Measurements from ENCODE around the gene SLC36A3.
"Not testable (repeated sequence)": the region's sequence is repeated elsewhere in the genome, so short reads cannot be mapped to it uniquely, and the experiment has no call there.

The SLC36A3 gene

DNA sequence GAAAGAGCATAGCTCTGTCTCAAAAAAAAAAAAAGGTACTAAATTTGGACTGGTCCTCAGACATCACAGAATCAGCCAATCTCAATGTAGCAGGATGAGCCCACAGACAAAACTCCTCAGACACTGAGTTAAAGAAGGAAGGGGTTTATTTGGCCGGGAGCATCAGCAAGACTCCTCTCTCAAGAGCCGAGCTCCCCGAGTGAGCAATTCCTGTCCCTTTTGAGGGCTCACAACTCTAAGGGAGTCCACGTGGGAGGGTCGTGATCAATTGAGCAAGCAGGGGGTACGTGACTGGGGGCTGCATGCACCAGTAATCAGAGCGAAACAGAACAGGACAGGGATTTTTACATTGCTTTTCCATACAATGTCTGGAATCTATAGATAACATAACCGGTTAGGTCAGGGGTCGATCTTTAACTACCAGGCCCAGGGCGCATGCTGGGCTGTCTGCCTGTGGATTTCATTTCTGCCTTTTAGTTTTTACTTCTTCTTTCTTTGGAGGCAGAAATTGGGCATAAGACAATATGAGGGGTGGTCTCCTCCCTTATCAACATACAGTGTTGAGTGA lies 63.2 kb downstream of the SLC36A3 start:
- not testable (repeated sequence) for DNase-seq (ENCODE audit: low read depth in 1 of 2, low spot score in 1 of 2)

DNA sequence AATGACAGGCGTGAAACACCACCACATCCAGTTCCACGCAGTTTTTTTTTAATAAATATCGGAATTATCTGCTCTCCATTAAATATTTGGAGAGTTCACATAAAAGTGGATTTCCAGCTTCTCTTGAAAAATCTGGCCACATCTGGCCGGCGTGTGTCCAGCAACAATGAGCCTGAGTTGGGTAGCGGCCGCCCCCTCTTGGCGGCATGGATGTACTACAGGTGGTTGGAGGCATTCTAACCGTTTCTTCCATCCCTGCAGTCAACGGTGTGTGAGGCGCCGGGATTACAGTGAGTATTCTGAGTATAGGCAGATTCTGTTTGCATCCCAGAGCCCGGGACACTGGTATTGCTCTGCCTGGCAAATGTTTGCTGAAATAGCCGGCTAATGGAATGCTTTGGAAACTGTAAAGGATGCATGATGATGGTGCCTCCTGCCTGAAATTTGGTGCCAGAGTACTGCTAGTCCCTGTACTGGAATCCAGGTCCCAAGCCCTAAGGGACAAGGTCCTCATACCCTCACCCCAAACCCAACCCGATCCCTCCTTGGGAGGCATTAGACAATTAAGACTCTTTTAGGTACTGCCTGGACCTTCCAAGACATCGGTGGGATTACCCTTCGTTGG lies 64.2 kb downstream of the SLC36A3 start:
- peak in 1 of 2 donors; percentile 50 for DNase-seq (ENCODE audit: low read depth in 1 of 2, low spot score in 1 of 2)

DNA sequence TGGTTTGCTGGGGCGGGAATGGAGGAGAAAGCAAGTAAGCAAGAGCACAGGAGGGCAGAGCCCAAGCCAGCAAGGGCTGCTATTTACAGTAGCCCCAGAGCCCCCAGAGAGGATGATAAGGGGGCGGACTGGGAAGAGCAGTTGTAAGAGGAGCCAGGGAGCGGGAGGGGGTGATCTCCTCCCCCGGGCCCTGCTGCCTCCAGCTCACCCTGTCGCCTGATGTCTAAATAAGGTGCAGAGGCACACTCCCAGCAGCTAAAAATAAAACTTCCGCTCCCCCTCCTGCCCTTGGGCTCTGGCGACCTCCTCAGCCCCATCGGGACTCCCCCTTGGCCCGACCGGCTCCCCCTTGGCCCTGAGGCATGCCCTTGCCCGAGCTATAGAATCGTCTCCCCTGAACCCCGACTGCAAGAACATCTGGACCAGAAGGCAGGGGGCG lies 65.2 kb downstream of the SLC36A3 start:
- no peak for DNase-seq (ENCODE audit: low read depth in 1 of 2, low spot score in 1 of 2)

DNA sequence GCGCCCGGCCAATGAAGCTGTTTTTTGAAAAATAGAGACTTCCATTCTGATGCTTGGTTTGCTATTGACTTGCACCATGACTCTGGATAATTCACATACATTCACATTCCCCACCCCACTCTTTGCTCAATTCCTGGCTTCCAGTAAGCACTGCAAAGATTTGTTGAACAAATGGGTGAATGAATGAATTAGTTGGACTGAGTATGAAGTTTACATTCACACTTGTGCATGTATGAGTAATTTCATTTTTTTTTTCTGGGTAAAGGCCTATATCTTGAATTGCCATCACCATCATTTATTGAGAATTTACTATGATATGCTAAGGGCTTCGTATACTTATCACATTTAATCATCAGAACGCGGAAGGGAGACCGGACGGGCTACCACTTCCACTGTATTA lies 65.9 kb downstream of the SLC36A3 start:
- DNase-seq (ENCODE audit: low read depth in 1 of 2, low spot score in 1 of 2), result no peak

DNA sequence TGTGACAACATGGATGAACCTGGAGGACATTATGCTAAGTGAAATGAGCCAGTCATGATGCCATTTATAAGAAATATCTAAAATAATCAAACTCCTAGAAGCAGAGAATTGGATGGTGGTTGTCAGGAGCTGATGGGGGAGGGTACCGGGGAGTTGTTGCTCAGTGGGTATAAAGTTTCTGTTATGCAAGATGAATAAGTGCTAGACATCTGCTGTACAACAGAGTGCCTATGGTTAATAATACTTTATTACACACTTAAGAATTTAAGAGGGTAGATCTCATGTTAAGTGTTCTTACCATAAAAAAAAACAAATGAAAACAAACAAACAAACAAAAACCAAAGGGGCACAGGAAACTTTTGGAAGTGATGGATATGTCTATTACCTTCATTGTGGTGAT lies 66.7 kb downstream of the SLC36A3 start:
- DNase-seq (ENCODE audit: low read depth in 1 of 2, low spot score in 1 of 2), result no peak

DNA sequence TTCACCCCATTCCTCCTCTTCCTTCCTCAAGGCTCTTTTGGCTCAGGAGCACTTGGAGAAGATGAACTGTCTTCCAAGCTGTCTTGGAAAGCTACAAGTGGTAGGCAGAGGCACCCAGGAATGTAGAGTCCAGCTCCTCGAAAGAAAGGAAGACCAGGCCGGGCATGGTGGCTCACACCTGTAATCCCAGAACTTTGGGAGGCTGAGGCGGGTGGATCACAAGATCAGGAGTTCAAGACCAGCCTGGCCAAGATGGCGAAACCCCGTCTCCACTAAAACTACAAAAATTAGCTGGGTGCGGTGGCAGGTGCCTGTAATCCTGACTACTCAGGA lies 68.4 kb downstream of the SLC36A3 start:
- DNase-seq (ENCODE audit: low read depth in 1 of 2, low spot score in 1 of 2), result not testable (repeated sequence)

DNA sequence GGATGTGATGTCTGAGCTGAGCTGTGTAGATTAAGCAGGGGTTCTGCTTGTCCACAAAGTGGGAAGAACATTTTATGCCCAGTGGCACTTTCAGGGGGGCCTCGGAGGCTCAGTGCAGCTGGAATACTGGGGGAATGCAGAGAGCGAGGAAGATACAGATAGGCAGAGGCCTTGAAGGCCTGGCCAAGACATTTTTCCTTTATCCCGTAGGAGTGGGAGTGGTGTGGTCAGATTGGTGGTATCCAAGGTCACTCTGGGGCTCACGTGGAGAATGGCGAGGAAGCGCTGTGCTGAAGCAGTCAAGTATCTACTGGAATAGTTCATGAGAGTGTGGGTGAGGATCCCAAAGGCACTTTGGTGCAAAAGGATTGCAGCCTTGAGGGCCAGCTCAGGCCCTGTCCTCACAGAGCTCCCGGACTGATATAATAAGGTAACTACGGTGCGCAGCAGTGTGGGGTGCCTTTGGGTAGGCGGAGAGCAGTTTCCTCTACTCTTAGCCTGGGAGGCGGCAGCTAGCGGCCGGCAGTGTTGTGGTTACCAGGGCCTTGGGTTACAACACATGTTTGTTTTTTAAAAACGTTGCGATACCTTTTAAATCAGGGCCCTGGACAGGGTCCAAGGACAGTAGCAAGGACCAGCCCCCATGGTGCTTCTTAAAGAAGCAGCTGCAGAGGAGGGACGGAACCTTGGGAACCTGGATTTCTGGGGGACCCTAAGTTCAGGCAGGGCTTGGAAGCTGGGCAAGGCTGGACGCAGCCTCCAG lies 68.9 kb downstream of the SLC36A3 start:
- no peak for DNase-seq (ENCODE audit: low read depth in 1 of 2, low spot score in 1 of 2)

DNA sequence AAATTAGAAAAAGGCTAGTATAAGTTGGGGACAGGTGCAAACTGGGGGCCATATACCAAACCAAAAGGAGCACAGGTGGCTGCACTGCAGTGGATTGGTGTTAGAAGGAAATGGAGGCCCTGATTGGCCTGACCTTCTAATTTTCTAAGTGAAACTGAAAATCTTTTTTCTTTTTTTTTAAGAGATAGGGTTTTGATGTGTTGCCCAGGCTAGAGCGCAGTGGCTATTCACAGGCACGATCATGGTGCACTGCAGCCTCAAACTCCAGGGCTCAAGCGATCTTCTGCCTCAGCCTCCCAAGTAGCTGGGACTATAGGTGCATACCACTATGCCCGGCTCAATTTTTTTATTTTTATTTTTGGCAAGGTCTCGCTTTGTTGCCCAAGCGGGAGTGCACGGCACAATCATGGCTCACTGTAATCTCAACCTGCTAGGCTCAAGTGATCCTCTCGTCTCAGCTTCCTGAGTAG lies 69.9 kb downstream of the SLC36A3 start:
- no peak for DNase-seq (ENCODE audit: low read depth in 1 of 2, low spot score in 1 of 2)

DNA sequence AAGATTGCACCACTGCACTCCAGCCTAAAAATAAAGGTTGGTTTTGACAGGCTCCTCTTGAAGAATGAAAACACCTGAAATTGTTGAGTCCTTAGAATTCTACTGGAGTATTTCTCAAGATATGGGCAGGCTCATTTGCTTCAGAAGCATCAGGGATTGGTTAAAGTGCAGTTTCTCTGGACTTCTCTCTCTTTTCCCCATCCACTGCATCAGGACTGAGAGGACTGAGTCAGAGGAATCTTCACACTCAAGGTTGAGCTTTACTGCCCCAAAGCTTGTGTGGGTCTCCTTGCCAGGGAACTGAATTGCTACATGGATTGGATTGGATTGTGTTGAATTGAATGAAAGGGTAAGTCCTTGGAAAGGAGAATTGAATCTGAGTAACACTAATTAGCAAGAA lies 72.2 kb downstream of the SLC36A3 start:
- DNase-seq (ENCODE audit: low read depth in 1 of 2, low spot score in 1 of 2), result no peak

DNA sequence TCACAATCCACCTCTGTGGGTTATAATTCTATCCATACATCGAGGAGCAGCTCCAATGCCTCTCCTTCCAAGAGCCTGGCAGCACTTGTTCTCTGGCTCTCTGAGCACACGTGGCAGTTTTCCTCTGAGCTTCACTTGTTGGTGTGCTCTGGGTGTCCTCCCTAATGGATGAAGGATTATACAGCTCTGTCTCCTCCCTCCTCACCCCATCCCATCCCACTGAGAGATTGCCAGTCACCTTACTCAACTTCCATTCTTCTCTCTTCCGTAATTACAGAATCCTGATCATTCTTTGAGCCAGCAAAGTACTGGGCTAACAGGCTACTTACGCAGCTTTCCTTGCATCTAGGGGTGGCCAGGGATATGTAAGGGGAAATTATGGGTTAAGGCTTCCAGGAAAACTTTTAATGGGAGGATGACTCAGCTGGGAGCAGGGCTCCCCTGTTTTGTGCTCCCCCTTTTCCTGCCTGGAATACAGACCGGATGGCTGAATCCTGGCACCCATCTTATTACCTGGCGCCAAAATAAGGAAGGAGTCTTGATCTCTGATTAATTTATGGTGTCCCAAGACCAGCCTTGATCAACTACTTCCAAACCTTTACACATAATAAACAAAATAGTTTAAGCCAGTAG lies 73.4 kb downstream of the SLC36A3 start:
- no peak for DNase-seq (ENCODE audit: low read depth in 1 of 2, low spot score in 1 of 2)

DNA sequence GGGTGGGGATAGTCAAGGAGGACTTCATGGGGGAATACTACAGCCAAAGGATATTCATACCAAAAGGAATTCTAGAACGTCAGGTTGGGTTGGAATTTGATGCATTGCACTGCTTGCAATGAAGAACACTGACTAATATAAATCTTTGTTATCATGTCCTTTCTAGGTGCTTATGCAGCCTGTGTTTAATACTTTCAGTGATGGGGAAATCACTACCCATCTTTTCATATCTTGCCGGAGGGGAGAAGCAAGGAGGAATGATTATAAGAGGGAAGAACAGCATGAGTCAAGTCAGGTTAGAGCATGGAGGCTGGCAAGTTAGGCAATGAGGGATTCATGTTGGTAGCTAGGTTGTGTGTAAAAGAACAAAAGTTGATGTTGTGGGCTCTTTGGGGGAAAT lies 74.6 kb downstream of the SLC36A3 start:
- DNase-seq (ENCODE audit: low read depth in 1 of 2, low spot score in 1 of 2), result no peak

DNA sequence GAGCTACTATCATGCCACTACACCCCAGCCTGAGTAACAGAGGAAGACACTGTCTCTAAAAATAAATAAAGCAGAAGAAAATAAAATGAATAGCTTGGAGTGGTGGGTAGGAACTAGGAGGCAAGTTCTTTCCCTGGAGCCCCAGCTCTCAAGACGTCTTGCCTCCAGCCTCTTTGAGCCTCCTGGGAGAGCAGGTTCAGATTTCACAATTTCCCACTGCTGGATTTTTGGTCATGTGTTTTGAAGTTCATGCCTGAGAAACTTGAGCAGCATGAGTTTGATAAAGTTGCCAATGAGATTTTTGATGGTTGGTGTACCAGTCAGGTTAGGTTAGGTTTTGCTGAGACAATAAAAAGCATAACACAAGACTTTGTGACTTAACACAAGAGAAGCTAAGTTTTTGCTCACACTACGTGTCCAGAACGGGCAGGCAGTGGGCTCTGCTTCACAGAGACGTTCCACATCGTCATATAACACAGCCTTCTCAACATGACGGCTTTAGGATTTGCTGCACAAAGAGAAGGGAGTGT lies 75.6 kb downstream of the SLC36A3 start:
- DNase-seq (ENCODE audit: low read depth in 1 of 2, low spot score in 1 of 2), result no peak
